Endometrial microvascular endothelial cells (primary cell): ENCODE measurements around the gene LGALS4. TPM values are rescaled to one million over a fixed set of nuclear protein-coding genes. Genes with fewer than 3 reads are reported as not detected.
"Not testable (repeated sequence)": the region's sequence is repeated elsewhere in the genome, so short reads cannot be mapped to it uniquely, and the experiment has no call there.

Source experiments
- in situ Hi-C: cut with HindIII; loops from 2 replicates; pipeline ENCODE4 v1.10.0; 2017; ENCODE audit warnings: low sequenced_read_pairs, low pct_unique_long_range_greater_than_20kb; ENCODE audit errors: inconsistent ontology term
- total RNA-seq: library from RNA; depleted of rRNA; stranded (reverse); fragments of >200 nt; gene quantifications from one replicate; pipeline ENCODE4 v1.2.3, GENCODE V29; 2015; ENCODE audit errors: inconsistent ontology term

LGALS4 gene
- total RNA-seq, 1 donor from 2014 or later: 0.56 TPM

- in situ Hi-C loops: no loop called here
These were observed 17.4 kb upstream of the LGALS4 start for GRCh38 chr19:38830039-38830733.

GRCh38 chr19:38829203-38829602 is 16.5 kb upstream of the LGALS4 start:
- in situ Hi-C loops: not testable (repeated sequence)

DNA sequence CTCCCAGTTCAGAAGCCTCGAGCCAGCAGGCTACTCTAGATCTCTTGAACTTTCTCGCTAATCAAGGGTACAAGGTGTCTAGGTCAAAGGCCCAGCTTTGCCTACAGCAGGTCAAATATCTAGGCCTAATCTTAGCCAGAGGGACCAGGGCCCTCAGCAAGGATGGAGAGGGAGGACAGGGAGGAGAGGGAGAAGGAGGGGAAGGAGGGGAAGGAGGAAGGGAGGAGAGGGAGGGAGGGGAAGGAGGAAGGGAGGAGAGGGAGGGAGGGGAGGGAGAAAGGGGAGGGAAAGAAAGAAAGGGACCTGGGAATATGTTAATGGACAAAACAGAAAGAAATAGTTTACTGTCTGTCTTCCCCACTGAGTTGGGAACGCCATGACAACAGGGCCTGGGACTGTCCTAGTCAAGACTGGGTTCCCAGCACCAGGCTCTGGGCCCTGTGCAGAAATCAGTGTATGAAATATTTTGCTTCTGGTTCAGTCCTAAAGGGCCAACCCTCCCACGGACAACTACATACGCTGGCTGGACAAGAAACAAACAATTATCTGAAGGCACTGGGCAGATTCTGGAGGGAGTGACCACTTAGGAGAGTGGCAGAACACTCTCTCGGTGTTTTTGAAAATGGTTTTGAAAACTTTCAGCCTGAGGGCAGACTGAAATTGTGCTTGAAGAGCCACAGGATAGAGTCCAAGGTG is 14.3 kb upstream of the LGALS4 start:
- in situ Hi-C loops: no loop called here

DNA sequence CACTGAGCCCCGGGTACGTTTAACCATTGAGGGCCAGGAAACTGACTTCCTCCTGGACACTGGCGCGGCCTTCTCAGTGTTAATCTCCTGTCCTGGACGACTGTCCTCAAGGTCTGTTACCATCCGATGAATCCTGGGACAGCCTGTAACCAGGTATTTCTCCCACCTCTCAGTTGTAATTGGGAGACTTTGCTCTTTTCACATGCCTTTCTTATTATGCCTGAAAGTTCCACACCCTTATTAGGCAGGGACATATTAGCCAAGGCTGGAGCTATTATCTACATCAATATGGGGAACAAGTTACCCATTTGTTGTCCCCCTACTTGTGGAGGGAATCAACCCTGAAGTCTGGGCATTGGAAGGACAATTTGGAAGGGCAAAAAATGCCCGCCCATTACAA is 13.2 kb upstream of the LGALS4 start:
- in situ Hi-C loops: not testable (repeated sequence)

GRCh38 chr19:38821230-38821825 is 8.6 kb upstream of the LGALS4 start:
- in situ Hi-C loops: not testable (repeated sequence)

DNA sequence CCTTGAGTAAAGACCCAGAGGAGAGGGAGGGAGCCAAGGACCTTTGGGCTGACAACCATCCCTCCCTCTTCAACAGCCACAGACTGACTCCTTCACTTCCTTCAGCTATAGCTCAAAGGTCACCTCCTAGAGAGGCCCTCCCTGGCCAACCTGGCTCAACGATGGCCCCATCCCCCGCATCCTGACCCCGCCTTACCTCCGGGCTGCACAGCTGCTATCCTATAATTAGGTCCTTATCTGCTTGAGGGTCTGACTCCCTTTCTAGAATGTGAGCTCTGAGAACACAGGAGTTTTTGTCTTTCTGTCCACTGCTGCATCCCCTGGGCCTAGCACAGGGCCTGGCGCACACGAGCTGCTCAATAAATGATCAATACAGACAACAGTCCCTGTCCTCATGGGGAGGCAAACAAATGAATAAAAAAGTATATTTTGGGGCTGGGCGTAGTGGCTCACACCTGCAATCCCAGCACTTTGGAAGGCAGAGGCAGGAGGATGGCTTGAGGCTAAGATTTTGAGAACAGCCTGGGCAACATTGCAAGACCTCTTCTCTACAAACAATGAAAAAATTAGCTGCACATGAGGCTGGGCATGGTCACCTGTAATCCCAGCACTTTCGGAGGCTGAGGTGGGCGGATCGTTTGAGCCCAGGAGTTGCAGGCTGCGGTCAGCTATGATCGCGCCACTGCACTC is 6.6 kb upstream of the LGALS4 start:
- in situ Hi-C loops: no loop called here

DNA sequence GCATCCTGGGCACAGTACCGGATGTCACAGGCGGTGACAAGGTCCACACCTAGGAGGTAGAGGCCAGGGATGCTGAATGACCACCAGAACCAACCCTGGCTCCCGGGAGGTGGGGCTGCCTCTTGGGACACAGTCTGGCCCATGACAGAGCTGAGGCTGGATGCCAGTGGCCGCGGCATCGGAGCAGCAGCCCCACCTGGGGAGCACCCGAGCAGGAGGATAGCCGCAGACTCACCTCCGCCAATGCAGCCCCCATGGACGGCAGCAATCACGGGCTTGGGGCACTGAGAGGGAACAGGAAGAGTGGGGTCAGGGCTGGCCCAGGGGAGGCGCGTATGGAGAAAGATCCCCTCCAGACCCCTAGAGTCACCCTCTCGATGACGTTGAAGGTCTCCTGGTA is 4.3 kb upstream of the LGALS4 start:
- in situ Hi-C loops: no loop called here

DNA sequence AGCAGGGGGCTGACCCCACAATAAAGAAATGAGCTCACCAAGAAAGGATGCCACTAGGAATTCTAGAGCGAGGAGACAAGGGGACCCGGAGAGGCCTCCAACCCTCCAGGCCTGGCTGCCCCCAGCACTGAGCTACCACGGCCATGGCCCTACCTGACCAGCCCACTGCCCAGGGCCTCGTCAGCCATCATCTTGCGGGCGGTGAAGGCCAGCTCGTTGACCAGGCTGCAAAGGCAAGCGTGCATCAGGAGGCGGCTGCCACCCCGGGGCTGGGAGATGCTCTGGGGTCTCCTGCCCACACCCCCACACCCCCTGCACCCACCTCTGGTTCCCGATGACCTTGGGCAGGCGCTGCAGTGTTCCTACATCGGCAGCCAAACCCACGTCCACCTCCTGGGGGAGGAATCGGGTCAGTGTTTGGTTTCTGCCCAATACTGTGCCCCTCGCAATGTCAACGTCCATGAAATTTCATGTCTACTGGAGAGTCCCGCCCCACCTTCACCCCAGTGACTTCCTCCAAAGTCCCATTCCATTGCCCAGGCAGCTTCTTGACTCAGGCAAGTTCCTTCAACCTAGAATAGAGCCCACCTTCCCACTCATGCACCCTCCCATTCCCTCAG is 3.5 kb upstream of the LGALS4 start:
- in situ Hi-C loops: no loop called here

DNA sequence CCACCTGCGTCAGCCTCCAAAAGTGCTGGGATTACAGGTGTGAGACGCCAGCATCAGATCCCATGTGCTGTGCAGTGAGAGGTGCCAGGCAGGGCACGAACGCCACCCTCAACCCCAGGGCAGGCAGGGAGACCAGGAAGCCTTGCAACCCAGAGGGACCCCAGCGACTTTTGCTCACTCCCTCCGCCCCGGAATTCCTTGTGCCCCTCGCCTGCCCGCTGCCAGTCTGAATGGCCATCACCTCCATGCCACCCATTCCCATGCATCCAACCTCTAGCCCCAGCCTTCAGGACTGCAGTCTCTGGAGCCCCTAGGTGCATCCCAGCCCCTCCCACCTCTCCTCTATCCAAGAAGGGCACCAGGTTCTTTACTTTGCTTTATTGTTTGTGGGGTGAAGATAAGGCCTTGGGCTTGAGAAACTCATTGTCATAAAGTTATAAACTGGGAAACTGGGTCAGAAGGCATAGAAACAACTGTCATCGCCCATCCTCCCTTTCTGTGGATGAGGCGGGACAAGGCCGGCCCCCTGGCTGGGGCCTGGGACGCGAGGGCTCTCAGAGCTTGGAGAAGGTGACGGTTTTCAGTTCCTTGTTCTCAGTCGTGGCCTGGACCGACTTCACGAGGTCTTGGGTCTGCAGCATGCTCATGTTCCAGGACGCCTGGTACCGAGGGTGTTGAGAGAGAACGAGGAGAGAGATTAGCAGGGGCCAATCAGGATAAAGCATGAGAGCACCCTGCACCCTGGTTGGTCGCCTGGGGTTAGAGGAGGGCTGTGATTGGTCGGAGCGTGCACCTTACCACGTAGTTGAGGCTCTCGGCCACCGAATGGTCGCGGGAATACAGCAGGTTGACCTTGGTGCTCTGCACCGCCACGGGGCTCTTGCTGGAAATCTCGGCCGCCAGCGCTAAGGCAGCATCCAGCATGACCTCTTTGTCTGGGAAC is 2.6 kb upstream of the LGALS4 start:
- in situ Hi-C loops: no loop called here

DNA sequence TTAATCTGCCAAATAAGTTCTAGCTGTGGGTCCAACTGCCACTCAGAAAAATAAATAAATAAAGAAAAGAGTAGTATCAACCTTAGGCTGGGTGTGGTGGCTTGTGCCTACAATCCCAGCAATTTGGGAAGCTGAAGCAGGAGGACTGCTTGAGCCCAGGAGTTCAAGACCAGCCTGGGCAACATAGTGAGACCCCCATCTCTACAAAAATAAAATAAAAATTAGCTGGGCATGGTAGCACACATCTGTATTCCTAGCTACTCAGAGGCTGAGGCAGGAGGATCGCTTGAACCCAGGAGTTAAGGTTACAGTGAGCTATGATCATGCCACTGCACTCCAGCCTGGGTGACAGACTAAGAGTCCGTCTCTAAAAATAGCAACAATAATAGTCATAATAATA is 1.2 kb upstream of the LGALS4 start:
- in situ Hi-C loops: not testable (repeated sequence)

DNA sequence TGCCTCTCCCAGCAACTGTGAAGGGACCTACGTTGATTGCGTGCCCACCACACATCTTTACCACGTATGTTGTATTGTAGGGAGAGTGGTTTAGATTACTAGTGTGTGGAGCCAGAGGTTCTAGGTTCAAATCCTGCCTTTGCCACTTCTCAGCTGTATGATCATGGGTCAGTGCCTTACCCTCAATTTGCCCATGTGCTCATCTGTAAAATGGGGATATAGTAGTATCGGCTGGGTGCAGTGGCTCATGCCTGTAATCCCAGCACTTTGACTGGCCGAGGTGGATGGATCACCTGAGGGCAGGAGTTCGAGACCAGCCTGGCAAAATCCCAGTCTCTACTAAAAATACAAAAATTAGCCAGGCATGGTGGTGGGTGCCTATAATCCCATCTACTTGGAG is 578 bp upstream of the LGALS4 start:
- in situ Hi-C loops: no loop called here

- in situ Hi-C loops: no loop called here
These were observed 520 bp downstream of the LGALS4 start for GRCh38 chr19:38812009-38812840.

DNA sequence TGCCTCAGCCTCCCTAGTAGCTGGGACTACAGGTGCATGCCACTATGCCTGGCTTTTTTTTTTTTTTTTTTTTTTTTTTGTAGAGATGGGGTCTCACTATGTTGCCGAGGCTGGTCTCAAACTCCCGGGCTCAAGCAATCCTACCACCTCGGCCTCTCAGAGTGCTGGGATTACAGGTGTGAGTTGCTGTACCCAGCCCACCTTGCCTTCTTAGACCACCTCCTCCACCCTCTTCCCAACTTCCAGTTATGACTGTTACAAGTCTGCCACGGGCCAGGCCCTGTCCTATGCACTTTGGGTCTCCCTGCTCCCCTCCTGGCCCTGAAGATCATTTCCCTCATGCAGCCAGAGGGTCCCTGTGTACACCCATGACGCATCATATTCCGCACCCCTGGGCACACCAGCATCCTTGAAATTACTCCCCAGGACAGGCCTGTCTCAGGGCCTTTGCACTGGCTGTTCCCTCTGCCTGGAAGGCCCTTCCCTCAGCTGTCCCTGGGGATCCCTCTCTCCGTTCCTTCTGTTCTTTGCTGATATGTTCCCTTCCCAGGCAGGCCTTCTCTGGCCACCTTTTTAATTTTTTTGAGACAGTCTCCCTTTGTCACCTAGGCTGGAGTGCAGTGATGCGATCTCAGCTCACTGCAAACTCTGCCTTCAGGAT is 3.0 kb downstream of the LGALS4 start:
- in situ Hi-C loops: no loop called here

- in situ Hi-C loops: no loop called here
These were observed 4.0 kb downstream of the LGALS4 start for GRCh38 chr19:38808741-38809140.

DNA sequence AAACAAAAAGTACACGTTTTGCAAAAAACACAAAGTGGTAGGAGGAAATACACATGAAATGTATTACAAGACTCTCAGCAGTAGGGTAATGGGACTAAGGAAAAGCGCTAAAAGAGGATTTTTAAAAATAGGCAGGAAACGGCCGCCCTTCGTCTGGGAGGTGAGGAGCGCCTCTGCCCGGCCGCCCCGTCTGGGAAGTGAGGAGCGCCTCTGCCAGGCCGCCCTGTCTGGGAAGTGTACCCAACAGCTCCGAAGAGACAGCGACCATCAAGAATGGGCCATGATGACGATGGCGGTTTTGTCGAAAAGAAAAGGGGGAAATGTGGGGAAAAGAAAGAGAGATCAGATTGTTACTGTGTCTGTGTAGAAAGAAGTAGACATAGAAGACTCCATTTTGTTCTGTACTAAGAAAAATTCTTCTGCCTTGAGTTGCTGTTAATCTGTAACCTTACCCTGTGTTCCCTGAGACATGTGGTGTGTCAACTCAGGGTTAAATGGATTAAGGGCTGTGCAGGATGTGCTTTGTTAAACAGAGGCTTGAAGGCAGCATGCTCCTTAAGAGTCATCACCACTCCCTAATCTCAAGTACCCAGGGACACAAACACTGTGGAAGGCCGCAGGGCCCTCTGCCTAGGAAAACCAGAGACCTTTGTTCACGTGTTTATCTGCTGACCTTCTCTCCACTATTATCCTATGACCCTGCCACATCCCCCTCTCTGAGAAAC is 5.2 kb downstream of the LGALS4 start:
- in situ Hi-C loops: not testable (repeated sequence)

DNA sequence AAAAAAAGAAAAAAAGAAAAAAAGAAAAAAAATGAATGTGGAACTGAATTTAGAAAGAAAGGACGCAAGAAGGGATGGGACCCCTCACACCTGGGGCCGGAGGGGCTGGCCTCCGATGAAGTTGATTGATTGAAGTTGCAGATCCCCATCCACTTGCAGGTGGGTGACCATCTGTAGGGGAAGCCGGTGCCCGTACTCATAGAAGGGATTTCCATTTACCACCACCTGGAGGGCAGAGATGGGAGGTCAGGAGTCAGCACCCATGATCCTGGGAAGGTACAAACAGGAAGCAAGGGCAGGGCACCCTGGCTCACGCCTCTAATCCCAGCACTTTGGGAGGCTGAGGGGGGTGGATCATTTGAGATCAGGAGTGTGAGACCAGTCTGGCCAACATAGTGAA is 6.4 kb downstream of the LGALS4 start:
- in situ Hi-C loops: no loop called here
